Stimulated activated naive CD8-positive, alpha-beta T cell treated with anti-CD3 and anti-CD28 coated beads, Interleukin-15, amount 100 ng/mL, for 72 hours (primary cell): ENCODE results near the gene FBRSL1.
A peak's percentile ranks its signal among the peaks of the same experiment; 100 is the strongest.

ENCODE experiments used
- ATAC-seq: fragments of 150-1000 bp; cut with Tn5 transposase; 2 replicates; pipeline ENCODE4 v1.10.0; 2021; ENCODE audit warnings: mild to moderate bottlenecking, moderate library complexity
- DNase-seq, 2 donors: peaks; one replicate each; pipeline ENCODE4 v3.0.0; 2021 to 2022
- H3K27ac Mint-ChIP-seq, 2 donors: one replicate each; pipeline ENCODE4 v1.8.0; 2022; ENCODE audit warnings: mild to moderate bottlenecking in 2 of 2, mixed read lengths in 2 of 2, moderate library complexity in 2 of 2
- H3K27me3 Mint-ChIP-seq: one replicate; pipeline ENCODE4 v1.8.0; 2022; ENCODE audit warnings: mixed read lengths
- H3K4me1 Mint-ChIP-seq: one replicate; pipeline ENCODE4 v1.8.0; 2022; ENCODE audit warnings: mild to moderate bottlenecking, mixed read lengths
- H3K4me3 Mint-ChIP-seq, 2 donors: one replicate each; pipeline ENCODE4 v1.8.0; 2022; ENCODE audit warnings: mild to moderate bottlenecking in 2 of 2, mixed read lengths in 2 of 2, moderate library complexity in 1 of 2
- H3K9me3 Mint-ChIP-seq, 2 donors: one replicate each; pipeline ENCODE4 v1.8.0; 2022; ENCODE audit warnings: mixed read lengths in 2 of 2

The FBRSL1 gene

GRCh38 chr12:132513458-132514135 lies 23.6 kb downstream of the FBRSL1 start:
- DNase-seq (no peak), ATAC-seq (no peak)
- peak overlapping the region in 1 of 2 donors; percentile 80 for H3K27ac Mint-ChIP-seq
- no peak overlapping the region for H3K4me3 Mint-ChIP-seq
- peaks cover 17% of the 10 kb centered on the region for H3K4me1 Mint-ChIP-seq
- H3K27me3 Mint-ChIP-seq = no peaks in the 10 kb centered on the region
- peaks cover 7 to 9% of the 10 kb centered on the region in 2 donors for H3K9me3 Mint-ChIP-seq

GRCh38 chr12:132514216-132514820 lies 24.4 kb downstream of the FBRSL1 start:
- ATAC-seq = no peak
- peaks cover 17% of the 10 kb centered on the region for H3K4me1 Mint-ChIP-seq

GRCh38 chr12:132514838-132515237 lies 24.9 kb downstream of the FBRSL1 start:
- no peak overlapping the region for H3K4me3 Mint-ChIP-seq
- H3K4me1 Mint-ChIP-seq = peaks cover 17% of the 10 kb centered on the region
- peaks cover 14 to 17% of the 10 kb centered on the region in 2 donors for H3K9me3 Mint-ChIP-seq
- H3K27me3 Mint-ChIP-seq = no peaks in the 10 kb centered on the region
- ATAC-seq (no peak), DNase-seq (no peak)
- H3K27ac Mint-ChIP-seq = no peak overlapping the region

More at GRCh38 chr12:132514216-132514820, 24.4 kb downstream of the FBRSL1 start:
- Mint-ChIP-seq H3K9me3 (peaks cover 14 to 16% of the 10 kb centered on the region in 2 donors), H3K27ac (no peak overlapping the region), H3K4me3 (no peak overlapping the region), H3K27me3 (no peaks in the 10 kb centered on the region)
- no peak for DNase-seq

- Mint-ChIP-seq H3K9me3 (peaks cover 14 to 17% of the 10 kb centered on the region in 2 donors), H3K4me1 (peaks cover 32% of the 10 kb centered on the region), H3K4me3 (no peak overlapping the region), H3K27ac (no peak overlapping the region), H3K27me3 (no peaks in the 10 kb centered on the region)
- ATAC-seq (no peak), DNase-seq (no peak)
Measured at GRCh38 chr12:132516095-132517012, 26.4 kb downstream of the FBRSL1 start.

GRCh38 chr12:132517013-132517739 lies 27.2 kb downstream of the FBRSL1 start:
- H3K4me3 Mint-ChIP-seq = no peak overlapping the region
- no peak for DNase-seq
- H3K4me1 Mint-ChIP-seq = peaks cover 38% of the 10 kb centered on the region
- H3K27ac Mint-ChIP-seq = peak overlapping the region; percentile 23 to 55
- H3K9me3 Mint-ChIP-seq = peaks cover 14 to 17% of the 10 kb centered on the region in 2 donors
- H3K27me3 Mint-ChIP-seq = no peaks in the 10 kb centered on the region
- no peak for ATAC-seq

DNA sequence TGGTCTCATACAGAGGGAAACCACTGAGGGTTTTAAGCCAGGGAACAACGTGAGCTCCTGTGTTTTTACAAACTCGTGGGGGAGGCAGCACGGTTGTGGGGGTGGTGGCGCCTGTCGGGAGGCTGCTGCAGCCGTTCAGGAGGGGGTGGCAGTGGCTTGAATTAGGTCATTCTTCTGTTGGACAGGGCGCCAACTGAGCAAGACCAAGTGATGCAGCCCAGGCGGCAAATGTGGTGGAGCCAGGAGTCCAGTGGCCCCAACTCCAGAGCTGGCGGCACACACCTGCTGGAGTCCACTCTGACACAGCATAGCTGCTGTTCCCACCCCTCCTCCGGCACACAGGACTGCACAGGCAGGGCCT lies 27.8 kb downstream of the FBRSL1 start:
- ATAC-seq (no peak), DNase-seq (no peak)
- peak overlapping the region in 1 of 2 donors; percentile 23 for H3K27ac Mint-ChIP-seq
- no peak overlapping the region for H3K4me3 Mint-ChIP-seq
- no peaks in the 10 kb centered on the region for H3K27me3 Mint-ChIP-seq
- peaks cover 38% of the 10 kb centered on the region for H3K4me1 Mint-ChIP-seq
- peaks cover 14 to 17% of the 10 kb centered on the region in 2 donors for H3K9me3 Mint-ChIP-seq

- H3K27me3 Mint-ChIP-seq = no peaks in the 10 kb centered on the region
- peak overlapping the region in 1 of 2 donors; percentile 1 for H3K27ac Mint-ChIP-seq
- peaks cover 14 to 17% of the 10 kb centered on the region in 2 donors for H3K9me3 Mint-ChIP-seq
- ATAC-seq (no peak), DNase-seq (no peak)
- no peak overlapping the region for H3K4me3 Mint-ChIP-seq
- peaks cover 38% of the 10 kb centered on the region for H3K4me1 Mint-ChIP-seq
Measured at GRCh38 chr12:132518354-132518992, 28.5 kb downstream of the FBRSL1 start.

DNA sequence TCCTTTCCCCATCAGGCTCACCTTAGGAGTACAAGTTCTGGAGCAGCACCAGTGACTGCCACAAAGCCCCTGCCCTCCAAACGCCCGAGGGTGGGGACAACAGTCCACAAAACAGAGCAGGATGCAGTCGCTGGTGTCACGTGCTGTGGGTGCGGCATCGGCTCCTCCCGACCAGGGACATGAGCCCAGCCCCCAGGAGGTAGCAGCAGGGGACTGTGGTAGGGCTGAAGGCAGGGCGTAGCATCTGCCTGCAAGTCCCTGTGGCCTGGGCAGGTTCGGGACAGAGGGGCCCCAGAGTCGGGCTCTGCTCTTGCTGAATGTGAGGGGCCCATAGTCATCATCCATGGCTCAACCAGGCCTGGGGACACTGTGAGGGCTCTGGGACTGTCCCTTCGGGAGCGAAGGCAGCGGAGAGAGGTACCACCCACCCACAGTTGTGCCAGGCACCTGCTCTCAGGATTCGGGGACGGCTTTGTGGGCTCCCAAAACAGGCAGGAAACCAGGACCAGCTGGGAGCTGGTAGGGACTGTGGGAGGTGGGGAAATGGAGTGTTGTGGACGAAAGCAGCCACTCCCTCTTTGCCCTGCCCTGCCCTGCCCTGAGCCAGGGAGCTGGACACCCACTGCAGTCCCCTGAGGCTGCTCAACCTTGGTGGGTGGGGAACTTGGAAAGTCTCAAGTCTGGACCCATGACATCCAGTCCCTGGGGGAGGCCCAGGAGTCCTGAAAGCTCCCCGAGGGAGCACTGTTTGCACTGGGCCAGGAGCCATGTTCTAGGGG lies 30.7 kb downstream of the FBRSL1 start:
- Mint-ChIP-seq H3K4me1 (peaks cover 41% of the 10 kb centered on the region), H3K9me3 (peaks cover 14 to 17% of the 10 kb centered on the region in 2 donors), H3K4me3 (no peak overlapping the region), H3K27me3 (no peaks in the 10 kb centered on the region), H3K27ac (peak overlapping the region in 1 of 2 donors; percentile 85)
- ATAC-seq (no peak), DNase-seq (no peak)

DNA sequence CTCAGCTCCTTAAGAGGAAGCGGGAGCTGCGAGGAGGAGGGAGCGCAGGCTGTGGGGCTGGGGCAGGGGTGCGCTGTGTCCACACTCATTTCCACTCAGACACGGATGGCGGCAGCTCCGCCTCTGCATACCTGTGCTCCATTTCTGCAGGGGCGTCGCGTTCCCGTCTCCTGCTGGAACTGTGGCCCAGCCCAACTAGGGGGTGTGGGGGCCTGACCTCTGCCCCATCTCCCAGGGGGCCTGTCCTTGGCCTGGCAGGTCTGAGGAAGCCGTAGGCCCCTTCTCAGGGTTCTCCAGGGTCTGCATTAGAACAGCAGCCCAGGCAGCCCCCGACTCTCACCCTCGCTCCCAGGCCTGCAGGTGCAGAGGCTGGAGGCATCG lies 31.2 kb downstream of the FBRSL1 start:
- ATAC-seq = no peak

DNA sequence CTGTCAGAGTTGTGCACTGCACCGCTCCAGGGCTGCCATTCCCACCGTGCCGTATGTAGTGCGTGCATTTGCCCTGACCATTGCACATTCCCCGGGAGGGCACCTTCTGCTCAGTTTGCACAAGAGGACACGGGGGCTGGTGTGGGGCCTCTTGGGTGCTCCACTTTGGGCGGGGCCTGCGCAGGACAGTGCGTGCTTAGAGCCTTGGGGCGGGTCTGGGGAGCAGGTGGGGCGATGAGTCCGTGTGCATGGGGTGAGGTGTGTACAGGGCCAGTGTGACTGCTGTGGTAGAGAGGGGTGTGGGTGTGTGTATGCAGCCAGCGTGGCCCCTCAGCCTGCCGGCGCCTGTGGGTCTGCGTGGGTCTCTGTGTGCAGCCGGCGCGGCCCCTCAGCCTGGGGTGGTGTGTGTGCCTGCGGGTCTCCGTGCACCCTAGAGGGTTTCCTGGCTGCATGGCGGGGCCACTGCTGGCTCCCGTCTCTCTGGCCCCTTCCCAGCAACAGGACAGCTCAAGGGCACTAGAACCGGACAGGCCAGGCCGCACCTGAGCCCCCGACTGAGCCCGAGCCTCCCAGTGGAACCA lies 31.9 kb downstream of the FBRSL1 start:
- no peaks in the 10 kb centered on the region for H3K27me3 Mint-ChIP-seq
- ATAC-seq = peak; percentile 15
- H3K4me1 Mint-ChIP-seq = peaks cover 39% of the 10 kb centered on the region
- H3K4me3 Mint-ChIP-seq = no peak overlapping the region
- peaks cover 14 to 17% of the 10 kb centered on the region in 2 donors for H3K9me3 Mint-ChIP-seq
- H3K27ac Mint-ChIP-seq = no peak overlapping the region
- no peak for DNase-seq

More for the DNA sequence above, 31.2 kb downstream of the FBRSL1 start:
- Mint-ChIP-seq H3K27me3 (no peaks in the 10 kb centered on the region), H3K9me3 (peaks cover 14 to 17% of the 10 kb centered on the region in 2 donors), H3K27ac (peak overlapping the region in 1 of 2 donors; percentile 78), H3K4me3 (no peak overlapping the region), H3K4me1 (peaks cover 41% of the 10 kb centered on the region)
- DNase-seq = no peak

GRCh38 chr12:132522592-132523380 lies 32.8 kb downstream of the FBRSL1 start:
- H3K4me3 Mint-ChIP-seq = no peak overlapping the region
- ATAC-seq (no peak), DNase-seq (no peak)
- H3K4me1 Mint-ChIP-seq = peaks cover 31% of the 10 kb centered on the region
- peaks cover 14 to 17% of the 10 kb centered on the region in 2 donors for H3K9me3 Mint-ChIP-seq
- no peak overlapping the region for H3K27ac Mint-ChIP-seq
- H3K27me3 Mint-ChIP-seq = no peaks in the 10 kb centered on the region

GRCh38 chr12:132523576-132524331 lies 33.8 kb downstream of the FBRSL1 start:
- Mint-ChIP-seq H3K27ac (peak overlapping the region; percentile 33 to 48), H3K4me3 (no peak overlapping the region), H3K4me1 (peaks cover 31% of the 10 kb centered on the region), H3K9me3 (peaks cover 6 to 7% of the 10 kb centered on the region in 2 donors), H3K27me3 (no peaks in the 10 kb centered on the region)
- ATAC-seq (peak; percentile 72), DNase-seq (peak; percentile 65 to 69)

DNA sequence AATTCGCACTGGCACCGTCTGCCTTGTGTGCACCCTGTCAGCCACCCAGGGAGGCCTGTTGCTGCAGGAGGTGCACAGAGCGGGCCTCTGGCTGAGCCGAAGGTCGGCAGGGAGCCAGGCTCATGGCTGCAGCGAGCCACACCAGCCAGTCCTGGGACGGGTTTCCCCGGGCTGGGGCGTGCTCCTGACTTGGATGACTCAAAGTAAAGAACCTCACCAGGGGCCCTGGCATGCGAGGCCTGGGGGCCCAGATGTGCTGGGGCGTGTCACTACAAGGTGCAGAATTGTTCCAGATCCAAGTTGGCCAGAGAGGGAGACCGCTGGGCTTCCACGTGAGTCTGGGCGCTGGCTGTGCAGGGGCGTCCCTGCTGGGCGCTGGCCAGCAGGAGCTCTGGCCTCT lies 34.5 kb downstream of the FBRSL1 start:
- H3K9me3 Mint-ChIP-seq = peaks cover 0 to under 1% of the 10 kb centered on the region in 2 donors
- H3K4me1 Mint-ChIP-seq = peaks cover 31% of the 10 kb centered on the region
- DNase-seq (no peak), ATAC-seq (no peak)
- H3K27ac Mint-ChIP-seq = no peak overlapping the region
- no peaks in the 10 kb centered on the region for H3K27me3 Mint-ChIP-seq
- H3K4me3 Mint-ChIP-seq = no peak overlapping the region
